Esophagus squamous epithelium (tissue), 5 donors: Measurements from ENCODE around the gene MTRFR. TPM values are rescaled to one million over a fixed set of nuclear protein-coding genes. Genes with fewer than 3 reads are reported as not detected.

Source experiments
- DNase-seq: peaks from one replicate; lab custom pipeline; 2025; lab: John Stamatoyannopoulos, UW
- H3K27ac ChIP-seq, 4 donors: fragments of 200-600 bp; sonication (generic); one replicate each; pipeline ENCODE4 v1.5.1; 2016 to 2019; ENCODE audit warnings: mild to moderate bottlenecking in 1 of 4
- H3K27me3 ChIP-seq, 4 donors: fragments of 200-600 bp; sonication (generic); 1 replicate in 3 of 4; 2 replicates in 1 of 4; pipeline versions ENCODE4 v1.5.1 to v1.6.0; 2017 to 2021; ENCODE audit warnings: antibody characterized with exemption in 1 of 4
- H3K36me3 ChIP-seq, 3 donors: fragments of 200-600 bp; sonication (generic); one replicate each; pipeline ENCODE4 v1.5.1; 2016 to 2019
- H3K4me1 ChIP-seq, 3 donors: fragments of 200-600 bp; sonication (generic); one replicate each; pipeline ENCODE4 v1.5.1; 2017 to 2019
- H3K4me3 ChIP-seq, 4 donors: fragments of 200-600 bp; sonication (generic); 1 replicate in 3 of 4; 2 replicates in 1 of 4; pipeline ENCODE4 v1.5.1; 2016 to 2019; ENCODE audit warnings: mild to moderate bottlenecking in 2 of 4, moderate library complexity in 1 of 4
- H3K9me3 ChIP-seq, 3 donors: fragments of 200-600 bp; sonication (generic); one replicate each; pipeline ENCODE4 v1.5.1; 2016 to 2019
- CTCF ChIP-seq, 6 experiments: fragments of 450-650 bp in 4 of 6; fragments of 200-600 bp in 2 of 6; sonication (generic) in 2 of 6; IDR thresholded peaks; one replicate each; pipeline ENCODE4 v1.5.1; 2016 to 2019; ENCODE audit warnings: antibody characterized with exemption in 6 of 6, mild to moderate bottlenecking in 4 of 6, moderate library complexity in 4 of 6
- POLR2A ChIP-seq, 4 donors: fragments of 450-650 bp; IDR thresholded peaks; one replicate each; pipeline ENCODE4 v1.6.1; 2017; ENCODE audit warnings: antibody characterized with exemption in 4 of 4, mild to moderate bottlenecking in 4 of 4, moderate library complexity in 3 of 4
- WGBS, 2 donors: methylation state at CpG; one replicate each; pipeline ENCODE4 v1.1.5; 2018; 5-methylcytosine and 5-hydroxymethylcytosine counted together
- intact Hi-C: fragments of 100-400 bp; cut with DNase I; formaldehyde crosslinking; loops from one replicate; pipeline ENCODE4 v1.15.0; 2022
- total RNA-seq, 4 donors: library from RNA; depleted of rRNA; stranded (reverse); fragments of >200 nt; gene quantifications; one replicate each; pipeline ENCODE4 v1.1.0, GENCODE V29; 2016
- donor health status: DM: yes; HTN: yes; CAD: no.

Gene MTRFR
- total RNA-seq, 4 donors from 2014 or later = 5.3 to 11.4 (median 7.2) TPM

GRCh38 chr12:123265851-123266678 is 32.8 kb downstream of the MTRFR start:
- intact Hi-C loops = no loop called here
- Histone ChIP-seq H3K4me3 (no peak overlapping the region), H3K27ac (peak overlapping the region in 2 of 4 donors; percentile 10 to 36), H3K27me3 (no peaks in the 10 kb centered on the region), H3K4me1 (peaks cover 14 to 62% (median 23%) of the 10 kb centered on the region in 3 donors), H3K9me3 (no peaks in the 10 kb centered on the region), H3K36me3 (peaks cover 2 to 68% (median 11%) of the 10 kb centered on the region in 3 donors)
- 56 to 80% methylated on average over 1 to 17 of the region's 35 CpGs for WGBS, 2 donors
- no peak for DNase-seq
- TF ChIP-seq POLR2A (IDR thresholded peaks at IDR 0.05) (no peak), CTCF (IDR thresholded peaks at IDR 0.05) (no peak)

GRCh38 chr12:123266679-123267277 is 33.5 kb downstream of the MTRFR start:
- Histone ChIP-seq H3K27ac (no peak overlapping the region), H3K36me3 (peaks cover 0 to 61% (median 5%) of the 10 kb centered on the region in 3 donors), H3K9me3 (no peaks in the 10 kb centered on the region), H3K27me3 (no peaks in the 10 kb centered on the region), H3K4me3 (no peak overlapping the region), H3K4me1 (peaks cover 14 to 62% (median 23%) of the 10 kb centered on the region in 3 donors)
- intact Hi-C loops = no loop called here
- no peak for DNase-seq
- WGBS, 2 donors = 83 to 93% methylated on average over 6 to 8 of the region's 19 CpGs
- TF ChIP-seq CTCF (IDR thresholded peaks at IDR 0.05) (no peak), POLR2A (IDR thresholded peaks at IDR 0.05) (no peak)

- 80% methylated on average over 1 to 7 of the region's 7 CpGs for WGBS, 2 donors
- TF ChIP-seq POLR2A (IDR thresholded peaks at IDR 0.05) = no peak
- TF ChIP-seq CTCF (IDR thresholded peaks at IDR 0.05) = no peak
- intact Hi-C loops = no loop called here
- Histone ChIP-seq H3K36me3 (peaks cover 0 to 55% (median 2%) of the 10 kb centered on the region in 3 donors), H3K9me3 (no peaks in the 10 kb centered on the region), H3K4me3 (no peak overlapping the region), H3K27ac (peak overlapping the region in 3 of 4 donors; percentile 90 to 95 (median 94)), H3K27me3 (no peaks in the 10 kb centered on the region), H3K4me1 (peaks cover 14 to 66% (median 26%) of the 10 kb centered on the region in 3 donors)
- no peak for DNase-seq
Measured at GRCh38 chr12:123267335-123267920, 34.2 kb downstream of the MTRFR start.

- 48% methylated on average over 7 of the region's 36 CpGs; no CpG with 5 or more reads in 1 of the 2 donors for WGBS, 2 donors
- Histone ChIP-seq H3K27me3 (no peaks in the 10 kb centered on the region), H3K9me3 (no peaks in the 10 kb centered on the region), H3K36me3 (peaks cover 0 to 47% (median 0%) of the 10 kb centered on the region in 3 donors), H3K27ac (peak overlapping the region; percentile 3 to 95 (median 92)), H3K4me3 (peak overlapping the region in 2 of 4 donors; percentile 11 to 84), H3K4me1 (peaks cover 14 to 69% (median 26%) of the 10 kb centered on the region in 3 donors)
- TF ChIP-seq POLR2A (IDR thresholded peaks at IDR 0.05) (no peak), CTCF (IDR thresholded peaks at IDR 0.05) (no peak)
- intact Hi-C loops = no loop called here
- DNase-seq = no peak
Measured at GRCh38 chr12:123267991-123268843, 35.0 kb downstream of the MTRFR start.
